Measurements from ENCODE around the gene BLID. TPM values are rescaled to one million over a fixed set of nuclear protein-coding genes. Genes with fewer than 3 reads are reported as not detected.

BLID gene
- total RNA-seq, 1 experiment from 2014 or later, result 0.42 TPM

- H3K4me3 ChIP-seq, result no peak overlapping the region
- no peak overlapping the region for H3K27ac ChIP-seq
- no peak for DNase-seq (ENCODE audit: low read depth in 1 of 2, low spot score in 2 of 2)
- no peaks in the 10 kb centered on the region; the same call in 1 of the 2 replicates for H3K36me3 ChIP-seq
- H3K9me3 ChIP-seq (replicated peaks), result no peaks in the 10 kb centered on the region
- H3K4me1 ChIP-seq (replicated peaks), result peaks cover 24% of the 10 kb centered on the region
- H3K27me3 ChIP-seq (replicated peaks), result no peaks in the 10 kb centered on the region
Observed at GRCh38 chr11:122107045-122107444, 9.0 kb downstream of the BLID start.

DNA sequence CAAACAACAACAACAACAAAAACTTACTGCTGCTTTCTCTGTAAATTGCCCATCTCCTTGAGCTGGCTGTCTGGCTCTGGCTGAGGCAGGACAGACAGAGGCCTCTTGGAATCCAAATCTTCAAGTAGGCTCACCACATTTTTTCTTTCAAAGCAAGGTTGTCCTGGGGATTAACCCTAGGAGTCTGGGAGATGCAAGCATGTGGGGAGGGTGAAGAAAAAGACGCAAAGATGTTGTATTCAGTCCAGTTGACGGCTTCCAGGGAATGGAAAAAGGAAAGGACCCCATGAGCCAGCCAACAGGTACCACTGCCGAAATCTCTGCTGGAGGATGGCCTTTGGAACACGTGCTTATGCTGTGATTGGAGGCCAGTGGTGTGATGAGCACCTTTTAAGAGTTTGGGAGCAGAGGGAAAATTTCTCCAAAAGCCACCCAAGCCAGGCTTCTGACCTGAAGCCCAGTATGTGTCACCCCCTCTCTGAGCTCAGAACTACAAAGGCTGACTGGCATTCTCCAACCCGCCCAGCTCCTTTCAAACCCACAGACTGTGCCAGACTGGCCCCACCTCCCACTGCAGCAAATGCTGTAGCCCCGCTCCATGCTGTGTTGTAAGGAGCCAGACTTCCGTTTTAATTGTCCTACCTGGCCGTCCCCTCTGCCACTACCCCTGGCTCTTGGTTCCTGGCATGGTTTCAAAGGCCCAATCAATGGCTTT is 10.8 kb downstream of the BLID start:
- no peak for DNase-seq (ENCODE audit: low read depth in 1 of 2, low spot score in 2 of 2)

GRCh38 chr11:122104341-122104740 is 11.7 kb downstream of the BLID start:
- Histone ChIP-seq H3K4me3 (no peak overlapping the region), H3K27ac (no peak overlapping the region), H3K4me1 (replicated peaks) (peaks cover 26% of the 10 kb centered on the region), H3K27me3 (replicated peaks) (no peaks in the 10 kb centered on the region), H3K9me3 (replicated peaks) (no peaks in the 10 kb centered on the region), H3K36me3 (no peaks in the 10 kb centered on the region; the same call in 1 of the 2 replicates)
- no peak for DNase-seq (ENCODE audit: low read depth in 1 of 2, low spot score in 2 of 2)

More for the DNA sequence above, 10.8 kb downstream of the BLID start:
- Histone ChIP-seq H3K4me1 (replicated peaks) (peaks cover 26% of the 10 kb centered on the region), H3K27me3 (replicated peaks) (no peaks in the 10 kb centered on the region), H3K9me3 (replicated peaks) (no peaks in the 10 kb centered on the region), H3K27ac (no peak overlapping the region), H3K36me3 (no peaks in the 10 kb centered on the region; the same call in 1 of the 2 replicates), H3K4me3 (no peak overlapping the region)

DNA sequence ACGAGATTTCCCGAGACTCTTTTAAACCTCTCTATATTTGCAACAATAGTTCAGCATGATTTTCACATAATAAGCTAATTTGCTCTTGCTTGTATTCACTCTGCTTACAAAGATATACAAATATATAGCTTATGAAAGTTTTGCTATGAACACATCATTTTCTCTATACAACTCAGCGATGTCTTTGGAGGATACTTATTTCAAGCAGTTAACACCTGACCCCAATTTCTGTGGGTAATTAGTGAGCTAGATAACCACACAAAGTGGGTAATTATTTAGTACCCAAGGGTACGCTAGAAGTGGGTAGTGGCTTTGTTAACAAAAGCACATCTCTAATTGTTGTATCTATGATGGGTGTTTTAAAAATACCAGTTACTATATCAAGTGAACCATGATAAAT is 12.3 kb downstream of the BLID start:
- Histone ChIP-seq H3K36me3 (no peaks in the 10 kb centered on the region; the same call in 1 of the 2 replicates), H3K27ac (no peak overlapping the region), H3K4me1 (replicated peaks) (peaks cover 26% of the 10 kb centered on the region), H3K9me3 (replicated peaks) (no peaks in the 10 kb centered on the region), H3K27me3 (replicated peaks) (no peaks in the 10 kb centered on the region), H3K4me3 (no peak overlapping the region)
- no peak for DNase-seq (ENCODE audit: low read depth in 1 of 2, low spot score in 2 of 2)

- DNase-seq (ENCODE audit: low read depth in 1 of 2, low spot score in 2 of 2), result no peak
- H3K27ac ChIP-seq, result no peak overlapping the region
- no peak overlapping the region for H3K4me3 ChIP-seq
- H3K36me3 ChIP-seq, result no peaks in the 10 kb centered on the region; the same call in 1 of the 2 replicates
- no peaks in the 10 kb centered on the region for H3K27me3 ChIP-seq (replicated peaks)
- peaks cover 26% of the 10 kb centered on the region for H3K4me1 ChIP-seq (replicated peaks)
- H3K9me3 ChIP-seq (replicated peaks), result no peaks in the 10 kb centered on the region
Observed at GRCh38 chr11:122103321-122103720, 12.7 kb downstream of the BLID start.

DNA sequence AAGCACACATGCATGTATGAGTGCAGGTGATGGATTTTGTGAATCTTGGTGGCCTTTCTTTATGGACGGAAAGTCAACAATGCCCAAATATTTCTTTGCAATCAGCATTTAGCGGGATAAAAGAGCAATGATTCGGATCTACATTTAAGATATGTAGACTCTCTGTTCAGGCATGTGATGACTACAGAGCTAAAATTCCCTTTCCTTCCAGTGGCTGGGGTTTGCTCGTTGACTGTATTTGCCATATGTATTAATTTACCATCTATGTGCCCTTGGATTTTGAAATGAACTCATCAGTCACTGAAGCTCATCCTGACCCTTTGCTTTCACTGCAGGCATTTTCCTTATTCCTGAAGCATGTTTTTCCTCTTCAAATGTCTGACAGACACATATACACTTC is 13.6 kb downstream of the BLID start:
- H3K27ac ChIP-seq, result no peak overlapping the region; the same call in 1 of the 2 replicates
- no peaks in the 10 kb centered on the region; the same call in 1 of the 2 replicates for H3K36me3 ChIP-seq
- H3K9me3 ChIP-seq (replicated peaks), result no peaks in the 10 kb centered on the region
- no peak overlapping the region for H3K4me3 ChIP-seq
- peaks cover 26% of the 10 kb centered on the region for H3K4me1 ChIP-seq (replicated peaks)
- no peak for DNase-seq (ENCODE audit: low read depth in 1 of 2, low spot score in 2 of 2)
- H3K27me3 ChIP-seq (replicated peaks), result no peaks in the 10 kb centered on the region

GRCh38 chr11:122101625-122102291 is 14.3 kb downstream of the BLID start:
- Histone ChIP-seq H3K27me3 (replicated peaks) (no peaks in the 10 kb centered on the region), H3K36me3 (no peaks in the 10 kb centered on the region), H3K4me3 (peak overlapping the region; percentile 42), H3K4me1 (replicated peaks) (peaks cover 26% of the 10 kb centered on the region), H3K27ac (peak overlapping the region; percentile 86), H3K9me3 (replicated peaks) (no peaks in the 10 kb centered on the region)
- peak; percentile 55 to 82 for DNase-seq (ENCODE audit: low read depth in 1 of 2, low spot score in 2 of 2)

DNA sequence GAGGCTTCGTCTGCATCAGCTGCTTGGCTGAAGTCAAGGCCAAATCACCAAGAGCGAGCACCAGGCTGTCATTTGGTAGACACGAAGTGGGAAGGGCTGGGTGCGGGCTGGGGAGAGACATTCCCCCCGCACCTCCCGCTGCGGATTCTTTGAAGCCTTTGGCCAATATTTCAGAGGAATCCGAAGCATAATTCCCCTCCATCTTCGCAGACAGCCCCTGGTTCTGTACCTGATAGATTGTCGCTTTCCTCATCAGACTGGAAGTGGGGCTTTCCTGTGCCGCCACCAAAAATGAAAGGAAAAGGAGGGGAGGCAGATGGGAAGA is 15.3 kb downstream of the BLID start:
- Histone ChIP-seq H3K4me1 (replicated peaks) (peaks cover 28% of the 10 kb centered on the region), H3K36me3 (peaks cover 2% of the 10 kb centered on the region; the same call in 1 of the 2 replicates), H3K4me3 (peak overlapping the region; percentile 42), H3K27ac (peak overlapping the region; percentile 86), H3K9me3 (replicated peaks) (no peaks in the 10 kb centered on the region), H3K27me3 (replicated peaks) (no peaks in the 10 kb centered on the region)
- peak; percentile 38 to 61 for DNase-seq (ENCODE audit: low read depth in 1 of 2, low spot score in 2 of 2)

DNA sequence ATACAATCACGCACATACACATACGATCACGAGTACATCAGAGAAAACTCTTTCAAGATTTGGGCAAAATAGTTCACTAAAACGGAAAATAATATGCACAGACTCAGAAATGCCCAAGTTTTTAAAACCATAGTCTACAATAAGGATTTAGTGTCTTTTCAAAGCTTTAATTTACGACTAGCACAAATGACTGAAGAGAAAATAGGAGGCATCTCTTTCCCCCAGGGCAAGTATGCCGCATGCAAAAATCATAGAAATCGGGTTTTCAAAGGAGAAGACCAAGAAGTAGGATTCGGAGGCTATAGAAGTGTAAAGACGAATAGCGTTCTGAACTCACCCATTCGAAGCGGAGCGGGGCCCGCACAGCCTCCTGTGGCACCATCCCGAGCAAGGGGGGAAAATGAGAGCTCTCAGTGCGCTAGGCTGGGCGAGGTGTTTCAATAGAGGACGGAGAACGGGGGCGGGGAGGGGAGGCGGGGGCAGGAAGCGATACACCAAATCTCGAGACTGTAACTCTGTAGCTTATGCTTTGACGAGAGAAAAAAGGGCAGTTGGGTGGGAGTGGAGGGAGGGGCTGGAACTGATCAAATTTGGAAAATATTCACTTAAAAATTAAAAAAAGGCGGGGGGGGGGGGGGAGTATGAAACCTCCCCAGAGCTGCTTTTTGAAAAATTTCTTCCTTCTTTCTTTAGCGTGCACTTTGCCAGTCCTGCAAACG is 15.8 kb downstream of the BLID start:
- no peaks in the 10 kb centered on the region for H3K9me3 ChIP-seq (replicated peaks)
- H3K4me3 ChIP-seq, result peak overlapping the region; percentile 42
- peaks cover 7% of the 10 kb centered on the region; the same call in 1 of the 2 replicates for H3K36me3 ChIP-seq
- DNase-seq (ENCODE audit: low read depth in 1 of 2, low spot score in 2 of 2), result peak; percentile 51 to 54
- peaks cover 33% of the 10 kb centered on the region for H3K4me1 ChIP-seq (replicated peaks)
- H3K27ac ChIP-seq, result peak overlapping the region; percentile 86
- H3K27me3 ChIP-seq (replicated peaks), result no peaks in the 10 kb centered on the region

- DNase-seq (ENCODE audit: low read depth in 1 of 2, low spot score in 2 of 2), result peak in 1 of 2 experiments; percentile 54
- H3K27me3 ChIP-seq (replicated peaks), result no peaks in the 10 kb centered on the region
- peaks cover 7% of the 10 kb centered on the region; the same call in 1 of the 2 replicates for H3K36me3 ChIP-seq
- peak overlapping the region; percentile 86 for H3K27ac ChIP-seq
- H3K4me3 ChIP-seq, result peak overlapping the region; percentile 42
- no peaks in the 10 kb centered on the region for H3K9me3 ChIP-seq (replicated peaks)
- H3K4me1 ChIP-seq (replicated peaks), result peaks cover 35% of the 10 kb centered on the region
Observed at GRCh38 chr11:122099374-122100036, 16.5 kb downstream of the BLID start.

GRCh38 chr11:122098261-122098980 is 17.6 kb downstream of the BLID start:
- peak in 1 of 2 experiments; percentile 43 for DNase-seq (ENCODE audit: low read depth in 1 of 2, low spot score in 2 of 2)
- no peaks in the 10 kb centered on the region for H3K27me3 ChIP-seq (replicated peaks)
- H3K27ac ChIP-seq, result peak overlapping the region; percentile 86
- peaks cover 35% of the 10 kb centered on the region for H3K4me1 ChIP-seq (replicated peaks)
- no peaks in the 10 kb centered on the region for H3K9me3 ChIP-seq (replicated peaks)
- peaks cover 11% of the 10 kb centered on the region for H3K36me3 ChIP-seq
- peak overlapping the region; percentile 42 for H3K4me3 ChIP-seq

DNA sequence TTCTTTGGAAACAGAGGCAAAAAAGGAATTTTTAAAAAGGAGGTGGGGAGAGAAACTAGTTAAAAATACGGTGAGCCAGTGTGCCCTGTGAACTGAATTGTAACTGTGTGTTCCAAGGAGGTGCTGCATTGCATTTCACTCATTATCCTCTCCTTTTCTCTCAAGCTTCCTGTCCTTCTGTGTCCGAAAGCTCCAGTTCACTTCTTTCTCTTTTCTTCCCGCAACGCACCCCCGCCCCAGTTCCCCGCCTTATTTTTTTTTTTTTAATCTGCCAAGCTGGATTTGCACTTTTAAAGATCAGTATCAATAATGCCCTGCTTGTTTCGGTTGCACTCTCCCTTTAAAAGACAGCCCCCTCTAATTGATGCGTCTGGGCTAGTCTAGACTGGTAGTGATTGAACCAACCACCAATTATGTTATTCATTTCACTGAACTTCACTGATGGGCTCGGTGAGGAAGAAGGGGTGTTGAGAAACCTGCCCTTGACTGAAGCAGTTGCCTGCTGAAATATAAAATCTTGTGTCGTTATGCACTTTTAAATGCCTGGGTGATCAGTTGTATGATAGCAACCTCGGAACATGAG is 18.5 kb downstream of the BLID start:
- no peaks in the 10 kb centered on the region for H3K27me3 ChIP-seq (replicated peaks)
- H3K4me1 ChIP-seq (replicated peaks), result peaks cover 25% of the 10 kb centered on the region
- H3K9me3 ChIP-seq (replicated peaks), result no peaks in the 10 kb centered on the region
- H3K27ac ChIP-seq, result peak overlapping the region; percentile 86
- peak overlapping the region; percentile 42 for H3K4me3 ChIP-seq
- peaks cover 19% of the 10 kb centered on the region for H3K36me3 ChIP-seq
- DNase-seq (ENCODE audit: low read depth in 1 of 2, low spot score in 2 of 2), result peak in 1 of 2 experiments; percentile 66
